IMR-90 (cell line): Measurements from ENCODE around the gene PARP11. TPM values are rescaled to one million over a fixed set of nuclear protein-coding genes. Genes with fewer than 3 reads are reported as not detected.

Experiments used
- ATAC-seq: fragments of 200-7000 bp; cut with Tn5 transposase; 2 replicates; pipeline ENCODE4 v1.9.1; 2020; ENCODE audit warnings: low read depth, mild to moderate bottlenecking, moderate library complexity
- BruUV-seq: library from RNA; stranded (reverse); fragments of 400-500 nt; replicated peaks from 2 replicates; lab custom pipeline; 2021; lab: Mats Ljungman, UMichigan
- CTCF ChIA-PET: fragments of 300-600 bp; formaldehyde crosslinking; extraction: SDS; loops from one replicate; lab custom pipeline; 2021; ENCODE audit warnings: antibody characterized with exemption; lab: Yijun Ruan, JAX
- POLR2A ChIA-PET: fragments of 300-600 bp; sonication (Branson Sonifier 250); formaldehyde crosslinking; loops from one replicate; lab custom pipeline; 2022; ENCODE audit warnings: antibody characterized with exemption; ENCODE audit not compliant: unreplicated experiment; lab: Charles Lee
- DNase-seq: peaks from one replicate; pipeline ENCODE4 v3.0.0; 2013
- H2AFZ ChIP-seq: replicated peaks from 2 replicates; pipeline ENCODE3; 2013; ENCODE audit warnings: low read length, mild to moderate bottlenecking; ENCODE audit not compliant: poor library complexity
- H2AK5ac ChIP-seq: 2 replicates; pipeline ENCODE4 v1.6.1; 2013; ENCODE audit warnings: low read depth, low read length, inconsistent platforms
- H2AK9ac ChIP-seq: replicated peaks from 2 replicates; pipeline ENCODE3; 2013; ENCODE audit warnings: mild to moderate bottlenecking, low read depth, low read length, moderate library complexity; ENCODE audit not compliant: poor library complexity
- H2BK120ac ChIP-seq: 2 replicates; pipeline ENCODE4 v1.6.1; 2013; ENCODE audit warnings: low read depth, low read length, inconsistent platforms
- H2BK15ac ChIP-seq: 3 replicates; pipeline ENCODE4 v1.6.1; 2013; ENCODE audit warnings: low read depth, low read length, inconsistent platforms
- H2BK20ac ChIP-seq: 2 replicates; pipeline ENCODE4 v1.6.1; 2013; ENCODE audit warnings: low read depth, mild to moderate bottlenecking, inconsistent platforms, low read length, moderate library complexity
- H2BK5ac ChIP-seq: 2 replicates; pipeline ENCODE4 v1.6.1; 2013; ENCODE audit warnings: mild to moderate bottlenecking, low read depth, low read length, inconsistent platforms; ENCODE audit not compliant: poor library complexity, severe bottlenecking
- H3K14ac ChIP-seq: replicated peaks from 2 replicates; pipeline ENCODE4 v1.6.1; 2013; ENCODE audit warnings: low read depth, low read length, inconsistent platforms
- H3K18ac ChIP-seq: 2 replicates; pipeline ENCODE4 v1.6.1; 2013; ENCODE audit warnings: low read depth, low read length, control low read depth
- H3K23ac ChIP-seq: 2 replicates; pipeline ENCODE4 v1.6.1; 2013; ENCODE audit warnings: low read depth, low read length, inconsistent platforms
- H3K27ac ChIP-seq: 2 replicates; pipeline ENCODE4 v1.5.1; 2013; ENCODE audit warnings: mild to moderate bottlenecking, control low read depth, low read length; ENCODE audit not compliant: insufficient read depth
- H3K27me3 ChIP-seq: 2 replicates; pipeline ENCODE4 v1.6.1; 2013; ENCODE audit warnings: low read length; ENCODE audit not compliant: control insufficient read depth, insufficient read depth
- H3K36me3 ChIP-seq: 2 replicates; pipeline ENCODE4 v1.6.1; 2013; ENCODE audit warnings: low read length, mixed read lengths; ENCODE audit not compliant: control insufficient read depth, insufficient read depth
- H3K4ac ChIP-seq: 2 replicates; pipeline ENCODE4 v1.6.1; 2013; ENCODE audit warnings: low read depth, low read length, inconsistent platforms
- H3K4me1 ChIP-seq: 2 replicates; pipeline ENCODE4 v1.6.1; 2013; ENCODE audit warnings: low read length, mixed read lengths; ENCODE audit not compliant: control insufficient read depth, insufficient read depth
- H3K4me2 ChIP-seq: 2 replicates; pipeline ENCODE4 v1.6.1; 2013; ENCODE audit warnings: low read depth, mild to moderate bottlenecking, control low read depth, low read length, moderate library complexity
- H3K4me3 ChIP-seq: 2 replicates; pipeline ENCODE4 v1.5.1; 2013; ENCODE audit warnings: low read depth, mild to moderate bottlenecking, control low read depth, low read length, moderate library complexity; ENCODE audit not compliant: insufficient read depth
- H3K56ac ChIP-seq: 2 replicates; pipeline ENCODE4 v1.6.1; 2013; ENCODE audit warnings: low read length, inconsistent platforms; ENCODE audit not compliant: insufficient read depth; ENCODE audit errors: extremely low read depth
- H3K79me1 ChIP-seq, 2 experiments: 2 replicates each; pipeline ENCODE4 v1.6.1; 2013; ENCODE audit warnings: low read length in 2 of 2, inconsistent platforms in 1 of 2, low read depth in 1 of 2
- H3K9ac ChIP-seq: 2 replicates; pipeline ENCODE4 v1.6.1; 2013; ENCODE audit warnings: low read depth, low read length, control low read depth
- H3K9me1 ChIP-seq: 2 replicates; pipeline ENCODE4 v1.6.1; 2013; ENCODE audit warnings: low read length, inconsistent platforms; ENCODE audit not compliant: insufficient read depth
- H3K9me3 ChIP-seq: 2 replicates; pipeline ENCODE4 v1.6.1; 2013; ENCODE audit warnings: low read length; ENCODE audit not compliant: control insufficient read depth, insufficient read depth
- H4K20me1 ChIP-seq: 2 replicates; pipeline ENCODE4 v1.6.1; 2013; ENCODE audit warnings: low read length, inconsistent platforms; ENCODE audit not compliant: insufficient read depth
- H4K5ac ChIP-seq: 2 replicates; pipeline ENCODE4 v1.6.1; 2013; ENCODE audit warnings: mild to moderate bottlenecking, low read depth, low read length, control low read depth
- H4K8ac ChIP-seq, 2 experiments: 2 replicates each; pipeline ENCODE4 v1.6.1; 2013; ENCODE audit warnings: low read depth in 2 of 2, low read length in 2 of 2, control low read depth in 1 of 2, inconsistent platforms in 1 of 2
- H4K91ac ChIP-seq: 2 replicates; pipeline ENCODE4 v1.6.1; 2013; ENCODE audit warnings: low read depth, low read length, inconsistent platforms; ENCODE audit not compliant: insufficient read depth
- BHLHE40 ChIP-seq: fragments of 150-350 bp; IDR thresholded peaks from 2 replicates; pipeline ENCODE4 v1.6.1; 2016; ENCODE audit warnings: mild to moderate bottlenecking, low read depth, low read length
- CEBPB ChIP-seq: IDR thresholded peaks from 2 replicates; pipeline ENCODE4 v1.6.1; 2012; ENCODE audit warnings: low read depth, low read length, improper control_type of control experiment
- CHD1 ChIP-seq: IDR thresholded peaks from 2 replicates; pipeline ENCODE4 v1.6.1; 2012; ENCODE audit warnings: low read depth, low read length, improper control_type of control experiment
- ELK1 ChIP-seq: fragments of 150-350 bp; IDR thresholded peaks from 2 replicates; pipeline ENCODE4 v1.6.1; 2016; ENCODE audit warnings: low read depth, mild to moderate bottlenecking, low read length, moderate library complexity, borderline replicate concordance
- FOS ChIP-seq: fragments of 150-350 bp; IDR thresholded peaks from 2 replicates; pipeline ENCODE4 v1.6.1; 2016; ENCODE audit warnings: low read depth, low read length
- MAFK ChIP-seq: IDR thresholded peaks from 2 replicates; pipeline ENCODE4 v1.6.1; 2012; ENCODE audit warnings: low read depth, low read length, improper control_type of control experiment
- MAZ ChIP-seq: IDR thresholded peaks from 2 replicates; pipeline ENCODE4 v1.6.1; 2012; ENCODE audit warnings: low read depth, mild to moderate bottlenecking, low read length, improper control_type of control experiment, moderate library complexity, borderline replicate concordance
- MXI1 ChIP-seq: IDR thresholded peaks from 2 replicates; pipeline ENCODE4 v1.6.1; 2012; ENCODE audit warnings: low read depth, mild to moderate bottlenecking, low read length, moderate library complexity, borderline replicate concordance
- NFE2L2 ChIP-seq: fragments of 150-350 bp; IDR thresholded peaks from 2 replicates; pipeline ENCODE4 v1.6.1; 2016; ENCODE audit warnings: low read depth, mild to moderate bottlenecking, low read length
- POLR2A ChIP-seq: IDR thresholded peaks from 2 replicates; pipeline ENCODE4 v1.6.1; 2012; ENCODE audit warnings: mild to moderate bottlenecking, low read depth, low read length
- RAD21 ChIP-seq: IDR thresholded peaks from 2 replicates; pipeline ENCODE4 v1.6.1; 2012; ENCODE audit warnings: low read length, improper control_type of control experiment
- RCOR1 ChIP-seq: IDR thresholded peaks from 2 replicates; pipeline ENCODE4 v1.6.1; 2012; ENCODE audit warnings: mild to moderate bottlenecking, low read length, improper control_type of control experiment; ENCODE audit not compliant: insufficient replicate concordance
- RFX5 ChIP-seq: IDR thresholded peaks from 2 replicates; pipeline ENCODE4 v1.8.0; 2012; ENCODE audit warnings: low read depth, mild to moderate bottlenecking, low read length, moderate library complexity
- SMC3 ChIP-seq: fragments of 150-350 bp; IDR thresholded peaks from 2 replicates; pipeline ENCODE4 v1.6.1; 2016; ENCODE audit warnings: low read depth, mild to moderate bottlenecking, antibody characterized with exemption, low read length, moderate library complexity
- USF2 ChIP-seq: fragments of 150-350 bp; IDR thresholded peaks from 2 replicates; pipeline ENCODE4 v1.6.1; 2017; ENCODE audit warnings: mild to moderate bottlenecking, antibody characterized with exemption, low read length, low read depth
- dilution Hi-C: fragments of 300-500 bp; cut with HindIII; formaldehyde crosslinking; loops from one replicate; pipeline ENCODE4 v1.14.3; 2018; ENCODE audit warnings: low sequenced_read_pairs; ENCODE audit not compliant: unreplicated experiment
- in situ Hi-C: fragments of 300-500 bp; cut with MboI; formaldehyde crosslinking; loops from 3 replicates; pipeline ENCODE4 v1.14.3; 2019; ENCODE audit warnings: low sequenced_read_pairs, inconsistent platforms, mixed read lengths
- intact Hi-C: fragments of 100-400 bp; cut with micrococcal nuclease; formaldehyde crosslinking; loops from 2 replicates; pipeline ENCODE4 v1.10.0; 2022
- polyA plus RNA-seq, 3 experiments: library from polyadenylated mRNA; depleted of rRNA; stranded (reverse); fragments of >200 nt; gene quantifications; 2 replicates each; pipeline ENCODE4 v1.2.3, GENCODE V29; 2012; ENCODE audit warnings: low replicate concordance in 1 of 3
- total RNA-seq: library from RNA; depleted of rRNA; stranded (reverse); fragments of >200 nt; gene quantifications from 2 replicates; pipeline ENCODE4 v1.2.3, GENCODE V29; 2012
- TF ChIP-seq, protein P1 (sequence below): conservative IDR thresholded peaks from 2 replicates; pipeline ENCODE4 v1.5.1; 2012; ENCODE audit warnings: mild to moderate bottlenecking, low read depth, low read length, improper control_type of control experiment

Gene PARP11
- total and polyA plus RNA-seq, 2 of the 4 experiments (the other 2 are of a cell fraction), result 1.8 to 3.0 TPM

GRCh38 chr12:3902921-3903320 is 29.7 kb upstream of the PARP11 start:
- no peaks in the 10 kb centered on the region for H3K4me1 ChIP-seq
- no peak overlapping the region for H2AK5ac ChIP-seq
- no peaks in the 10 kb centered on the region for H3K9me3 ChIP-seq
- no peaks in the 10 kb centered on the region for H3K36me3 ChIP-seq
- intact Hi-C loops (no loop called here), in situ Hi-C loops (no loop called here), dilution Hi-C loops (no loop called here)
- H3K9ac ChIP-seq, result no peak overlapping the region
- no peak overlapping the region for H3K18ac ChIP-seq
- no peaks in the 10 kb centered on the region for H4K20me1 ChIP-seq
- H3K4me3 ChIP-seq, result no peak overlapping the region
- no peak for ATAC-seq
- no peak overlapping the region for H3K4ac ChIP-seq
- no peaks in the 10 kb centered on the region for H3K9me1 ChIP-seq
- no peak overlapping the region for H3K23ac ChIP-seq
- no peak overlapping the region for H2BK120ac ChIP-seq
- TF ChIP-seq RFX5 (no peak), USF2 (no peak), MAZ (no peak), CEBPB (no peak), NFE2L2 (no peak), RAD21 (no peak), CHD1 (no peak), FOS (no peak), MXI1 (no peak), SMC3 (no peak), MAFK (no peak), POLR2A (no peak), RCOR1 (no peak), ELK1 (no peak), BHLHE40 (no peak)
- TF ChIP-seq, protein P1, sequence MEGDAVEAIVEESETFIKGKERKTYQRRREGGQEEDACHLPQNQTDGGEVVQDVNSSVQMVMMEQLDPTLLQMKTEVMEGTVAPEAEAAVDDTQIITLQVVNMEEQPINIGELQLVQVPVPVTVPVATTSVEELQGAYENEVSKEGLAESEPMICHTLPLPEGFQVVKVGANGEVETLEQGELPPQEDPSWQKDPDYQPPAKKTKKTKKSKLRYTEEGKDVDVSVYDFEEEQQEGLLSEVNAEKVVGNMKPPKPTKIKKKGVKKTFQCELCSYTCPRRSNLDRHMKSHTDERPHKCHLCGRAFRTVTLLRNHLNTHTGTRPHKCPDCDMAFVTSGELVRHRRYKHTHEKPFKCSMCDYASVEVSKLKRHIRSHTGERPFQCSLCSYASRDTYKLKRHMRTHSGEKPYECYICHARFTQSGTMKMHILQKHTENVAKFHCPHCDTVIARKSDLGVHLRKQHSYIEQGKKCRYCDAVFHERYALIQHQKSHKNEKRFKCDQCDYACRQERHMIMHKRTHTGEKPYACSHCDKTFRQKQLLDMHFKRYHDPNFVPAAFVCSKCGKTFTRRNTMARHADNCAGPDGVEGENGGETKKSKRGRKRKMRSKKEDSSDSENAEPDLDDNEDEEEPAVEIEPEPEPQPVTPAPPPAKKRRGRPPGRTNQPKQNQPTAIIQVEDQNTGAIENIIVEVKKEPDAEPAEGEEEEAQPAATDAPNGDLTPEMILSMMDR, result no peak
- DNase-seq, result no peak
- H4K91ac ChIP-seq, result no peak overlapping the region
- no peak overlapping the region for H2AFZ ChIP-seq
- no TSS peak for BruUV-seq
- ChIA-PET CTCF (no interaction called here), POLR2A (no interaction called here)
- H3K4me2 ChIP-seq, result no peak overlapping the region
- no peak overlapping the region for H4K5ac ChIP-seq
- no peak overlapping the region for H4K8ac ChIP-seq
- no peak overlapping the region for H2BK5ac ChIP-seq
- H2BK20ac ChIP-seq, result no peak overlapping the region
- no peak overlapping the region for H2BK15ac ChIP-seq
- no peak overlapping the region for H3K14ac ChIP-seq
- no peaks in the 10 kb centered on the region for H3K27me3 ChIP-seq
- no peak overlapping the region for H3K56ac ChIP-seq
- H3K79me1 ChIP-seq, result no peaks in the 10 kb centered on the region
- no peak overlapping the region for H2AK9ac ChIP-seq
- H3K27ac ChIP-seq, result no peak overlapping the region
